MG63 (cell line): ENCODE results near the gene SDK2. TPM values are rescaled to one million over a fixed set of nuclear protein-coding genes. Genes with fewer than 3 reads are reported as not detected.

Source experiments
- DNase-seq: peaks from one replicate; pipeline ENCODE4 v3.0.0-alpha.2; 2020
- H3K27me3 ChIP-seq: fragments of 250-450 bp; sonication (Bioruptor Pico); 2 replicates; pipeline ENCODE4 v1.5.1; 2020; ENCODE audit warnings: mild to moderate bottlenecking, moderate library complexity
- H3K36me3 ChIP-seq: fragments of 250-450 bp; sonication (Bioruptor Pico); 2 replicates; pipeline ENCODE4 v1.5.1; 2020; ENCODE audit warnings: mild to moderate bottlenecking, moderate library complexity
- H3K4me3 ChIP-seq: fragments of 250-450 bp; sonication (Bioruptor Pico); 2 replicates; pipeline ENCODE4 v1.5.1; 2020; ENCODE audit warnings: mild to moderate bottlenecking, moderate library complexity
- H3K9me3 ChIP-seq: fragments of 250-450 bp; sonication (Bioruptor Pico); 2 replicates; pipeline ENCODE4 v1.5.1; 2020; ENCODE audit warnings: mild to moderate bottlenecking, moderate library complexity
- total RNA-seq: library from RNA; depleted of rRNA; stranded (reverse); fragments of >200 nt; shearing (Covaris generic); gene quantifications from 2 replicates; pipeline ENCODE4 v1.2.3, GENCODE V29; 2014; ENCODE audit warnings: low replicate concordance

SDK2 gene
- total RNA-seq, 1 experiment from 2014 or later, result 0.33 TPM

DNA sequence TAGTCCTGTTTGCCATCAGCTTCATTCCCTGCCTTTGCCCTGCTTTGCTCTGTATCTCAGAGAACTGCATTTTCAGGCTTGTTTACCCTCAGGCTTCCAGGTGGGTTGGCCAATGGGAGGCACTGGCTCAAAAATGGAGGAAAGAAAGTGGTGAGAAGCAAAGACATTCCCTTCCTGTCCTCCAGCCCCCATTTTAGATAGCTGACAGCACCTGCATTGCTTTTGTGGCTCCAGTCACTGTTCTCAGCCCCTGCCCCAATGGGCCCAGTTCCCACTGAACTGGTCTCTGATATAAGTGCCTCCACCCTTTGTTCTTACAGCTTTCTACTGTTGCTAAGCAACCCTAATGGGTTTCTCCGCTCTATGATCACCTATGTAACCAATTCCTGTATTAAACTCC is 19.4 kb upstream of the SDK2 start:
- H3K4me3 ChIP-seq, result no peak overlapping the region
- peaks cover 63% of the 10 kb centered on the region for H3K27me3 ChIP-seq
- no peak for DNase-seq
- H3K9me3 ChIP-seq, result no peaks in the 10 kb centered on the region
- no peaks in the 10 kb centered on the region for H3K36me3 ChIP-seq

DNA sequence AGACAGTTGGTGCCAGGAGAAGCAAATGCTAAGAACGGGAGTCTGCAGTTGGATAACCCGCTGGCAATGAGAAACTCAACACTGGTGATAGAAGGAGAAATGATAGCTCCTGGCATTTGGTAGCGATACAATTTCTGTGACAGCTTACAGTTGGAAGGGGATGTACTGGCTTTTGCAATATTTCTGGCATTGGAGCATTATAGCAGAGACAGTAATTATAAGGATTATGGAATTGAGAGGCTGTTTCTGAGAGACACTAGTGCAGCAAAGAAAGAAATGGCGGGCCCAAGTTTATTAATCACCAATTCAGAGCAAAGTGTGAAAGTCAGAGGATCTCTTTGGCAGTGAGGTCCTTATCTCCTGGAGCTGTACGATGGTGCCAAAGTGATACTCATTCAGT is 16.1 kb upstream of the SDK2 start:
- Histone ChIP-seq H3K9me3 (no peaks in the 10 kb centered on the region), H3K36me3 (no peaks in the 10 kb centered on the region), H3K4me3 (no peak overlapping the region), H3K27me3 (peaks cover 44% of the 10 kb centered on the region)
- no peak for DNase-seq

DNA sequence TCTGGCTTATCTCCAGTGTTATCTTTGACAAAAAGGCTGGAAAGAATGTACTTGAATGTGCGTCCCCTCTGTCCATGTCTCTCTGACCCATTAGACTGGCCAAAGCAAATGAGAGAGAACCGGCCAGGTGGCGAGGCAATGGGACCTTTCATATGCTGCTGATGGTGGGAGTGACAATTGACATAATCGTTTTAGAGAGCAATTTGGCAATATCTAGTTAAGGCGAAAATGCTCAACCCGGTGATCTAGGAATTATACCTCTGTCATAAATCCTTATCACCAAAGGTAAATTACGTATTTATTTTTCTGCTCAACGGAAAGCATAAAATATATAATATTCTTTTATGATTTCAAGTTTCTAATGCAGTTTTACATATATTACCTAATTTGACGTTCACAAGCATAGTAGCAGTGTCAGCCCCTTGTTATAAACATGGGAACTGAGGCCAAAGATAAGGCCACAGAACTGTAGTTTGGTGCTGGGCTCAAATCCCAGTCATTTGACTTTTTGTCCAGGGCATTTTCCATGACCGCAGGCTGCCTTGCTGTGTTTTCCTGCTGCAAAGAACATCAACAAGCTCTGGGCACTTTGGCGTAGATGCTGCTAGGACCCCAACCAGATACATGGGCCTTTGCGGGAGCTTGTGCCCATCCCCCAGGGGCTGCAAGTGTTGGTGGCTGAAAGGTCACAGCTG is 14.7 kb upstream of the SDK2 start:
- H3K27me3 ChIP-seq, result peaks cover 37% of the 10 kb centered on the region
- no peak overlapping the region for H3K4me3 ChIP-seq
- H3K9me3 ChIP-seq, result 0 out of 2 replicates have a peak, but pooled peaks cover under 1% of the 10 kb centered on the region
- DNase-seq, result no peak
- H3K36me3 ChIP-seq, result no peaks in the 10 kb centered on the region

DNA sequence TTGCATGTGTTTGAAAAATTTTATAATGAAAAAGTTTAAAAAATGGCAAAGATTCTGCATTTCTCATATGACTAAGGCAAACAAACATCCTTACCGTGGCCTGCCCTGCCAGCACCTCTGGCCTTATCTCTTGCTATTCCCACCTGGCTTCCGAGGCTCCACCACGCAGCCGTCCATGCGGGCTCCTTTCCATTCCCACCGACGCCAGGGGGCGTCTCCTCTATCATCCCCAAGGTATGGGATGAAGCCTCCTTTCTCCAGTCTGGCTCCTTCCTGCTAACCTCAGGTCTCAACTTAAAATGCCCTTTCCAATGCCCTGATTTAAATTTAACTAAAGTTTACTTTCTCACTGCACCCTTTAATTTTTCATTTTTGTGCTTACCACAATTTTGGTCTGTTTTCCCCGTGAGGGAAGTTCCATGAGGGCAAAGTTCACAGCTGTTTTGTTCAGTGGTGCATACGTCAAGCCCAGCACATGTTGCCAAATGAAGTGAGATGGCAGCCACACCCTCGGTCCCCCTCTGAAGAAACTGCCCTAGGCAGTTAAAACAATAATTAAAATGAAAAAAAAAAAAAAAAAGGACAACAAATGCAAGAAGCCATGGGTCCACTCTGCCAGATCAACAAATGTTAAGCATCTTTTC is 13.3 kb upstream of the SDK2 start:
- Histone ChIP-seq H3K4me3 (no peak overlapping the region), H3K9me3 (0 out of 2 replicates have a peak, but pooled peaks cover 6% of the 10 kb centered on the region), H3K27me3 (peaks cover 27% of the 10 kb centered on the region), H3K36me3 (no peaks in the 10 kb centered on the region)
- peak; percentile 55 for DNase-seq

DNA sequence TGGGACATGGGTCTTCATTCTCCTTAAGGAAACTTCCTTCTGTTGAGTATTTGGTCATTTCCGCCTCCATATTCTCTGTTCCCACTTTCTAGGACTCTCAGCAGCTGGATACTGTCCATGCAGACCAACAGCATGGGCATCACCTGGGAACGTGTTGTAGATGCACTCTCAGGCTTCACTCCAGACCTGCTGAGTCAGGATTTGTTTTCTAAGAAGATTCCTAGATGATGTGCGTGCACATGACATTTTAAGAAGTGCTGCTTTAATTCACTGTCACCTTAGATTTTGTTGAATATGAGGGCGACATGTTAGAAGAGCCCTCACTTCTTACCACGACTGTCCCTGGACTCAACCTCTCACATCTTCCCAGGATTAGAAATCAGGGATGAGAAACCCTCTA is 10.0 kb upstream of the SDK2 start:
- Histone ChIP-seq H3K27me3 (peaks cover 1% of the 10 kb centered on the region; the same call in 1 of the 2 replicates), H3K4me3 (no peak overlapping the region), H3K36me3 (no peaks in the 10 kb centered on the region), H3K9me3 (0 out of 2 replicates have a peak, but pooled peaks cover 6% of the 10 kb centered on the region)
- DNase-seq, result no peak

DNA sequence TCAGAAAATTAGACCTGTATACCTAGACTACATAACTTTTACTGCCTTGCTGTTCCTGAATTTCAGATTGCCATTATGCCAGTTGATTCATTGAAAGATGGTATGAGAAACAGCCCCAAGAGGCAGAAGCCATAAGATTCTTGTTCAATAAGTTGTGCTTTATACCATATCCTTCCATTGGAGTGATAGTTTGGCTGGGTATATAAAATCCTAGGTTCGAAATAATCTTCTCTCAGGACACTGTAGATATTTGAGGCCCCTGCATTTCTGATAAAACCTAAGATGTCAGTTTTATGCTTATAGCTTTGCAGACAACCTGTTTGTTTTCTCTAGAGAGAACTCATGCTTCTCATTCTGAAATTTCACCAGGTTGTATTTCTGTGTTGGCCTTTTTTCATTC is 9.6 kb upstream of the SDK2 start:
- Histone ChIP-seq H3K9me3 (0 out of 2 replicates have a peak, but pooled peaks cover 6% of the 10 kb centered on the region), H3K27me3 (no peaks in the 10 kb centered on the region; the same call in 1 of the 2 replicates), H3K36me3 (no peaks in the 10 kb centered on the region), H3K4me3 (no peak overlapping the region)
- no peak for DNase-seq

DNA sequence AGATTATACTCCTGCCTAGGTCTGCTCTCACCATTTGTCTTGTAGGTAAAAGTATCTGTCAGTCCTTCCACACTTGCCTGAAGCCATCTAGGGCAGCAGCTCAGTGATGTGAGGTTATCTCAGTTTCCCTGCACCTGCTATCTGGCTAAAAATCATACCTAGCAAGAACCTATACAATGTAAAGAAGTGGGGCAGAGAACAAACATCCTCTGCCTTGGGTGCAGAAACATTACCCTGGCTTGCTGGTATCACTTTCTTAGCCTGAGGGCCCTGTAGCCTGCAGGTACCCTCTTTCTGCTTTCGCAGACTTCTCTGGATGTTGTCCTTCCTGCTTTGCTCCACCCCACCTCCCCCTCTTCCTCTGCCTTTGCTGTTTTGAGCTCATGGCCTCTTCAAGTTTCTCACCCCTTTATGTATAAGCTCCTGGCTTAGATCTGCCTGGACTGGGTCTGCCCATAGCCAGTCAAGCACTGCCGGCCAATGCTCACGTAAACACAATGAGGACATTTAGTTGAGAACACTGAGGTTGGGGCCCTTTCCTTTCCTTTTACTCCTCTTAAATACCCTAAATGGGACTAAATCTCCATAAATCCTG is 8.7 kb upstream of the SDK2 start:
- Histone ChIP-seq H3K9me3 (0 out of 2 replicates have a peak, but pooled peaks cover 6% of the 10 kb centered on the region), H3K36me3 (no peaks in the 10 kb centered on the region), H3K27me3 (peaks cover 6% of the 10 kb centered on the region), H3K4me3 (no peak overlapping the region)
- DNase-seq, result no peak

DNA sequence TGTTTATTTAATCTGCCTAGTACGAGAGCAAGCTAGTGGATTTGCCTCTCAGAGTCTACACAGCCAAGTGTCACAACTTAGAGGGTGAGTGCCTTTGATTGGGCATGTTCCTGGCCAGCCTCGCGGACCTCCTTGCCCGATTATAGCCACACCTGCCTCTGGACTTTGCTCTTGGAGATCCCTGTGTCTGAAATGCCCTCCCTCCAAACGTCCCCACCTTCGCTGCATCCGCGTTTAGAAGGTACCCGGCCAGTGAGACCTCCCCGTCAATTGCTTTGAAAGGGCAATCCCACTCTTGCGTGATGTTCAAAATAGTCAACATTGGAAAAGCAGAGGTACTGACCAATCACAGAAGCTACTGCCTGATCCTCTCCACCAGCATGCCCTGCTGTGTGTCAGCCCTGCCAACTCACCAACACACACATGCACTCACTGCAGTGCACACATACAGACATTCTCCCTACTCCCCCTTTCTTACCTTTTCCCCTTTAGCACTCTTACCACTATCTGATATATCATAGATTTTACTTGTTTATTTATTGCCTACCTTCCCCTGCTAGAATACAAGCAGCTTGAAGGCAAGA is 6.5 kb upstream of the SDK2 start:
- Histone ChIP-seq H3K4me3 (no peak overlapping the region), H3K36me3 (no peaks in the 10 kb centered on the region), H3K9me3 (0 out of 2 replicates have a peak, but pooled peaks cover 6% of the 10 kb centered on the region), H3K27me3 (peaks cover 18% of the 10 kb centered on the region)
- no peak for DNase-seq

DNA sequence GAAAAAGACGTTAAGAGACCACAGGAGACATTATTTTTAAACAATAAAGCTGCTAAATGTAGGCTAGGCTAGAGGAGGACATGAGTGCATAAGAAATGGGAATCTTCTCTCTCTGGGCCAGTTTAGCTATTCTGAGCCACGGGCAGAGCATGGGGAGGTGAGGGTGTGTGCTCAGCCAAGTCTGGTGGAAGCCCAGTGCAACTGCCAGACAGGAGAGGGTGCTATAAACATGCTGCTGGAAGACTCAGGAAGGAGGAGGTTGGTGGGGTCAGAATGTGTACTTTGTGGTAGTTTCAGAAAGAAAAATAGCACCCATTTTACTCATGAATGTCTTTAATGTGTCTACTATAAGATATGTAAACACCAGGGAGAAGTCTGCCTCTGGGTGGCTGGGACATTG is 5.9 kb upstream of the SDK2 start:
- peak; percentile 31 for DNase-seq
- H3K27me3 ChIP-seq, result peaks cover 22% of the 10 kb centered on the region
- no peak overlapping the region for H3K4me3 ChIP-seq

DNA sequence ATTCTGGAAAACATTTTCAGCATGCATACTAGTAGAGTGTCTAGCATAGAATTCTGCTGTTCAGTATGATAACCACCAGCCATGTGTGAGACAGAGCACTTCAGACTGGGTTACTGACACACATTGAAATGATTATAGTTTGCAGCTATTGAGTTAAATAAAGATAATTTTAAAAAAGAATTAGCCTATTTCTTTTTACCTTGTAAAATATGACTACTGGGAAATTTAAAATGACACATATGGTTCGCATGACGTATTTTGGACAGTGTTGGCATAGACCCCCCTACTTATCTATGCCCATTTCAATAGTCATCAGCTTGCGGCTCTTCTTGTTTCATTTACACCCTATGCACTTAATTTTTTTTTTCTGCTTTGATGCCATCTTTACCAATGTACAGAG is 4.7 kb upstream of the SDK2 start:
- no peak overlapping the region for H3K4me3 ChIP-seq
- 0 out of 2 replicates have a peak, but pooled peaks cover 6% of the 10 kb centered on the region for H3K9me3 ChIP-seq
- no peaks in the 10 kb centered on the region for H3K36me3 ChIP-seq
- peaks cover 28% of the 10 kb centered on the region for H3K27me3 ChIP-seq
- no peak for DNase-seq

More for the DNA sequence above, 5.9 kb upstream of the SDK2 start:
- Histone ChIP-seq H3K9me3 (0 out of 2 replicates have a peak, but pooled peaks cover 6% of the 10 kb centered on the region), H3K36me3 (no peaks in the 10 kb centered on the region)

DNA sequence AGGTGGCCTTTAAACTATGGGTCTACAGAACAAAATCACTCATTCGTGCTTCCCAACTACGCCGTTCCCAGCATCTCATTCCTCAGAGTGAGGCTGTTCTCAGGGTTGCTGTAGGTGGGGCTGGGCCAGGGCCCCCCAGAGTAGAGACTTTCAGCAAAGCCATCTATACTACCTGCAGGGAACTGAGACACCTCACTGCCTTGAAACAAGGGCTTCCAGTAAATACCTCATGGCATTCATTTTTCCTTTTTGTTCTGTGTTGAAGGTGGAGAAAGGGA is 4.2 kb upstream of the SDK2 start:
- no peak overlapping the region for H3K4me3 ChIP-seq
- no peaks in the 10 kb centered on the region for H3K36me3 ChIP-seq
- peaks cover 31% of the 10 kb centered on the region for H3K27me3 ChIP-seq
- DNase-seq, result no peak
- H3K9me3 ChIP-seq, result 0 out of 2 replicates have a peak, but pooled peaks cover under 1% of the 10 kb centered on the region

DNA sequence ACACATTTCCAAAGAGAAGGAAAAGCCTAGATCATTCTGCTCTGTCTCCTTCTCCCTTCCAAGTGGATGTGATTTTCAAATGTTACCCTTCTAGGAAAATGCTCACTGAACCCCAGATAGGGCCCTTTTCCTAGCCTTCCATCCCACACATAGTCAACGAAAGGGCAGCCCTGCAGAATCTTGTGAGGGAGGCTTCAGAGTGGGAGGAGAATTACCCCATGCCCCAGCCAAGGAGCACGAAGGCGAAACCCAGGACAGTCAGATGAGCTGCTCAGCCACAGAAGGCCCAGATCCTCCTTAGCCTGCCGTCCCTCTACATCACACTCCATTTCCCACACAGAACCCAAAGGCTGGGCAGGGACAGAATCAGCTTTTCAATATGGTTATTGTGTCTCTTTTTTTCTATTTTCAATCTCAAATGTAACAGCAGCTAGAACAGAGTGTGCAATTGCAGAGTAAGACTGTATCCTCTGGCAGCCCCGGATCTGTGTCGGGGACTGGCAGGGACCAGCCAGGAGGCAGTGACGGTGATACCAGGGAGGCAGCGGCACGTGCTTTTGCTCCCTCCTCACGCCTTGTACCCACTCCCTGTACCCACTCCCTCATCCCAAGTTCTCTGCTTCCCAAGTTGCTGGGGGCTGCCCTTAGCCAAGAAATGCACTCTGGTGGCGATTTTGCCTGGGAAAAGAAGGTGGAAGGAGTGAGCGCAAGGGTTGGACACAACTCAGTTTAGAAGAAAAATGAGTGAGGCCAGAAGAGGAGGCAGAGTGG is 3.7 kb upstream of the SDK2 start:
- no peak for DNase-seq
- peaks cover 36% of the 10 kb centered on the region for H3K27me3 ChIP-seq

DNA sequence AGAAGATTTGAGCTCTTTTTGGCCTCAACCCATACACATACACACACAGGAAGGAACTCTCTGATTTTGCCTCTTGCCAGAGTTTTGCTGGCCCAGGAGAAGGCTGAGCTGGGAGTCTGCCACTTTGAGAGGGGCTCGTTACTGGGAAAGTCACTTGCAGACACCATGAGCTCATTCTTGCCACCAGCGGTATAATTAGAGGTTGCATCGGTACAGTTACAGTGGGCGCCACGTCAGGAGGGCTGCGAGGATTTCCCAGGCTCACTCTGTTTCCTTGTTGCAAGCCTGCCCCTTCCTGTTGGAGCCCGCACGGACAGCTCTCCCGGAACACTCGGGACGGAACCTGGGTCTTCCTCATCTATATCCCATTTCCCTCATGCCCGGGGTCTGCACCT is 3.1 kb upstream of the SDK2 start:
- H3K27me3 ChIP-seq, result peaks cover 41% of the 10 kb centered on the region
- DNase-seq, result no peak
- no peak overlapping the region for H3K4me3 ChIP-seq
- H3K36me3 ChIP-seq, result no peaks in the 10 kb centered on the region
- no peaks in the 10 kb centered on the region for H3K9me3 ChIP-seq

More for the DNA sequence above, 3.7 kb upstream of the SDK2 start:
- H3K4me3 ChIP-seq, result no peak overlapping the region
- H3K9me3 ChIP-seq, result no peaks in the 10 kb centered on the region
- H3K36me3 ChIP-seq, result no peaks in the 10 kb centered on the region

DNA sequence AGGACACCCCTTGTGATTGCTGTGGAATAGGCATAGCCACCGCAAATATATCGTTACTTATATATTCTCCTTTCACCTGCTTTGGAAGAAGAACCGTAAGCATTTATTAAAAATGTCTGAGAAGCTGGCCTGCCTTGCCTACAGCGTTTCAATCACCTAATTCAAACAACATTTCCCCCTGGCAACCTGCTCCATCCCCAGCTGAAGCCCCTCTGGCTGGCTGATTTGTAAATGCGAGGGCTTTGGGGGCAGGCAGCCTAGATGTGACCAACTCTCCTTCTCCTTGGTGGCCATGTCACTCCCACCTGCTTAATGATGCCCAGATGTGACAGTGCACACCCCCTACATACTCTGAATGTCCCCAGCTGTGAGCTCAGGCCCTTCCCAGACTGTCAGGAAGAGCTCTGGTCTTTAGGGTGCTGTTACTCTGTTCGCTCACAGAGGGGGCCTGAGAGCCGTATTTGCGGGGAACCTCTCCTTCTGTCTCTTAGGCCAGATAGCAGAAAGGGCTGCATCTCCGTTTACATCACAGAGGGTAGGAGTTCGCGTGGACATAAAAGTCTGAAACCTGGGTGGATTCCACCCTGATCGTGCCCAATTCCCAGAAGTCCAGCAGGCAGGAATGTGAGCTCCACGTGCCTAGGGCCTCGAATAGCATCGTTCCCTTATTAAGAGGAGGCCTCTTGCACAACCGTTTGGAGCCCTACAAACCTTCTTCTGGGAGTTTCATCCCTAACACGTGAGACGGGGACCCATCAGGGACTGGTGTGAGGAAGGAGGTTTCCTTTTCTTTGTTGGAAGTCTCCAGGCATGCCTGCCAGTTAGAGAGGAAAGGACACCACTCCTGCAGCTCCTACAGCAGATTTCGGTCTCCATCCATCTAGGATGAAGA is 2.4 kb upstream of the SDK2 start:
- H3K36me3 ChIP-seq, result no peaks in the 10 kb centered on the region
- no peak overlapping the region for H3K4me3 ChIP-seq
- no peak for DNase-seq
- no peaks in the 10 kb centered on the region for H3K9me3 ChIP-seq
- peaks cover 42% of the 10 kb centered on the region for H3K27me3 ChIP-seq

DNA sequence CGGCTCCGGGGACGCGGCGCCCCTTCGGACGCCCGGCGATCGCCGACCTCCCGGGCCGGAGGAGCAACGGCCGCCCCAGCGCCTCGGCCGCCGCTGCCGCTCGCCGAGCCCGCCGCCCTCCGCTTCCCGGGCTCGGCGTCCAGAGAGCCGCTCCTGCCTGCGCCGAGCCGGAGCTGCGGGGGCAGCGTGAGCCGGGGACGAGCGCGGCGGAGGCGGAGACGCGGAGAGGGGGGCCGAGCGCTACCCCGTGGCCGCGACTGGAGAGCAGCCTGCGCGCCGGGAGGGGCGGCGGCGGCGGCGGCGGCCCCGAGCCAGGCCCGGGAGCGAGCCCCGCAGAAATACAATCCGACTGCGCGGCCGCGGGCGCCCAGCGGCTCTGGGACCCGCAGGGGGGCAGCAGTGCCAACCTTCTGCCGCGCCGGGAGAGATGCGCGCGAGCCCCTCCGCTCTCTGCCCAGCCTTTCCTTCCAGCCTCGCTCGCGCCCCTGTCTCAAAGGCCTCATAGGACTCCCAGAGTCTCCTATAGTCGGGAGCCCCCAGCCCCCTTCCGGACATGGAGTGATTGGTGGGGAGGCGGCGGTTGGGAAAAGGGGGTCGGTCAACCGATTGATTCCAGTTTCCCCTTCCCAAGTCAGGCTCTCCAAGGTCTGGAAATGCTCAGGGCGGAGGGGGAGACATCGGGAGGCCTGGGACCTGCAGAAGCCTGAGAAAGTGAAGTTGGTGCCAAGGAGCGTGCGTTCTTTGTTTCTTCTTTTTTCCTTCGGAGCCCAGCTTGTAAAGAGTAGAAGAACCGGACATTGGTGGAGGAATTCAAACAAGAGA is 1.0 kb upstream of the SDK2 start:
- H3K36me3 ChIP-seq, result no peaks in the 10 kb centered on the region
- H3K9me3 ChIP-seq, result no peaks in the 10 kb centered on the region
- no peak overlapping the region for H3K4me3 ChIP-seq
- peak; percentile 54 for DNase-seq
- H3K27me3 ChIP-seq, result peaks cover 42% of the 10 kb centered on the region
